Caco-2 (cell line): ENCODE data around the gene ARFIP1. TPM values are rescaled to one million over a fixed set of nuclear protein-coding genes. Genes with fewer than 3 reads are reported as not detected.

ENCODE experiments used
- BruUV-seq: library from RNA; stranded (reverse); fragments of 400-500 nt; replicated peaks from 2 replicates; lab custom pipeline; 2021; lab: Mats Ljungman, UMichigan
- CTCF ChIA-PET: fragments of 300-600 bp; sonication (Branson Sonifier 250); formaldehyde crosslinking; loops from one replicate; lab custom pipeline; 2022; ENCODE audit warnings: antibody characterized with exemption; lab: Charles Lee
- POLR2A ChIA-PET: fragments of 300-600 bp; sonication (Branson Sonifier 250); formaldehyde crosslinking; loops from one replicate; lab custom pipeline; 2022; ENCODE audit warnings: antibody characterized with exemption; lab: Charles Lee
- DNase-seq, 2 experiments: peaks; one replicate each; pipeline versions ENCODE4 v3.0.0 to v3.0.0-alpha.2; 2020 to 2022
- H3K27me3 ChIP-seq: replicated peaks from 2 replicates; pipeline ENCODE4 v1.6.0; 2011; ENCODE audit warnings: low read length; ENCODE audit not compliant: control insufficient read depth, insufficient read depth
- H3K36me3 ChIP-seq: 2 replicates; pipeline ENCODE4 v1.5.1; 2011; ENCODE audit warnings: low read length; ENCODE audit not compliant: control insufficient read depth, insufficient read depth
- H3K4me1 ChIP-seq: fragments of 250-450 bp; sonication (Bioruptor Pico); 2 replicates; pipeline ENCODE4 v1.5.1; 2020; ENCODE audit warnings: mild to moderate bottlenecking
- H3K4me3 ChIP-seq: 2 replicates; pipeline ENCODE4 v1.5.1; 2011; ENCODE audit warnings: low read depth, mild to moderate bottlenecking, control low read depth, low read length
- H3K9me3 ChIP-seq: fragments of 250-450 bp; sonication (Bioruptor Pico); 2 replicates; pipeline ENCODE4 v1.5.1; 2020; ENCODE audit warnings: mild to moderate bottlenecking, moderate library complexity
- H3K27ac Mint-ChIP-seq: one replicate; pipeline ENCODE4 v1.8.0; 2022; ENCODE audit warnings: mixed read lengths; ENCODE audit not compliant: unreplicated experiment
- H3K27me3 Mint-ChIP-seq: one replicate; pipeline ENCODE4 v1.8.0; 2022; ENCODE audit warnings: mixed read lengths; ENCODE audit not compliant: insufficient read depth, unreplicated experiment
- H3K36me3 Mint-ChIP-seq: one replicate; pipeline ENCODE4 v1.8.0; 2022; ENCODE audit warnings: mild to moderate bottlenecking, mixed read lengths; ENCODE audit not compliant: insufficient read depth, unreplicated experiment
- H3K4me1 Mint-ChIP-seq: one replicate; pipeline ENCODE4 v1.8.0; 2022; ENCODE audit warnings: low read depth, mixed read lengths; ENCODE audit not compliant: unreplicated experiment
- H3K4me3 Mint-ChIP-seq: one replicate; pipeline ENCODE4 v1.8.0; 2022; ENCODE audit warnings: mild to moderate bottlenecking, moderate library complexity, mixed read lengths; ENCODE audit not compliant: unreplicated experiment
- H3K9me3 Mint-ChIP-seq: one replicate; pipeline ENCODE4 v1.8.0; 2022; ENCODE audit warnings: mixed read lengths; ENCODE audit not compliant: unreplicated experiment
- intact Hi-C: fragments of 100-400 bp; cut with micrococcal nuclease; formaldehyde crosslinking; loops from one replicate; pipeline ENCODE4 v1.10.0; 2022; ENCODE audit not compliant: unreplicated experiment
- total RNA-seq: library from RNA; stranded (reverse); gene quantifications from 2 replicates; pipeline ENCODE4 v1.2.3, GENCODE V29; 2022
- TF ChIP-seq, protein P1 (sequence below), 2 experiments: fragments of 200-600 bp in 1 of 2; IDR thresholded peaks; 1 replicate in 1 of 2; 2 replicates in 1 of 2; pipeline versions ENCODE4 v1.5.1 to v1.8.0; 2011 to 2022; ENCODE audit warnings: antibody characterized with exemption in 1 of 2, control low read depth in 1 of 2, inconsistent platforms in 1 of 2, low read depth in 1 of 2, low read length in 1 of 2, mild to moderate bottlenecking in 1 of 2, moderate library complexity in 1 of 2; ENCODE audit not compliant: insufficient read depth in 1 of 2, severe bottlenecking in 1 of 2, unreplicated experiment in 1 of 2

ARFIP1 gene
- total RNA-seq, 1 experiment from 2014 or later, result 31.9 TPM

DNA sequence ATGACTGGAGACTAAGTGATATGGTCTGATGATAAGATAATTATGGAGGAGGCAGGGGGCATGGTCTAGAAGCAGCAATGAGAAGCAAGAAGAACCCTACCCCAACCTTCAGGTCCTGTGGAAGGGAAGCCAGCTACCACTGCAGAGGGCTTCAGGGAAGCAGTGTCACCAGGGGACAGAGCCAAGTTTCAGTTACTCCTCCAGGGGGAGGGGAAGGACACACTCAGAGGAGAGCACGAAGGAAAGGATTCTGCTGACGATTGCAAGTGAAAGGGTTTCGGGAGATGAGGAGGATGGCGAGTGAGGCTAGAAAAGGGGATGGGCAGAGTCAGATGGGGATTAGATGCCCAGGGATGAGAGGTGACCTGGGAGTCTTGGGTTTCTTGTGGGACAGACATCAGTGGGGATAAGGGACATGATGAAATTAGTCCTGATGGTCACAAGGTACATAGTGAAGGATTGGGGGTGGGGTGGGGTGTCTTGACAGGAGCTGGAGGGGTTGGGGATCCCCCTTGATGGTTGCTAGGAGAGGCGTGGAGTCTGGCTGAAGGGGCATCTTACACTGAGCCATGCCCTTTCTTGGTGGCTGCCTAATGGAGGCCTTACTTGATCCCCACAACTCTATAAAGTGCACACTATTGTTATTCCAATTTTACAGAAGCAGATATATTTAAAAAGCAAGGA, 45.6 kb upstream of the ARFIP1 start:
- POLR2A ChIA-PET, result no interaction called here
- TF ChIP-seq, protein P1, sequence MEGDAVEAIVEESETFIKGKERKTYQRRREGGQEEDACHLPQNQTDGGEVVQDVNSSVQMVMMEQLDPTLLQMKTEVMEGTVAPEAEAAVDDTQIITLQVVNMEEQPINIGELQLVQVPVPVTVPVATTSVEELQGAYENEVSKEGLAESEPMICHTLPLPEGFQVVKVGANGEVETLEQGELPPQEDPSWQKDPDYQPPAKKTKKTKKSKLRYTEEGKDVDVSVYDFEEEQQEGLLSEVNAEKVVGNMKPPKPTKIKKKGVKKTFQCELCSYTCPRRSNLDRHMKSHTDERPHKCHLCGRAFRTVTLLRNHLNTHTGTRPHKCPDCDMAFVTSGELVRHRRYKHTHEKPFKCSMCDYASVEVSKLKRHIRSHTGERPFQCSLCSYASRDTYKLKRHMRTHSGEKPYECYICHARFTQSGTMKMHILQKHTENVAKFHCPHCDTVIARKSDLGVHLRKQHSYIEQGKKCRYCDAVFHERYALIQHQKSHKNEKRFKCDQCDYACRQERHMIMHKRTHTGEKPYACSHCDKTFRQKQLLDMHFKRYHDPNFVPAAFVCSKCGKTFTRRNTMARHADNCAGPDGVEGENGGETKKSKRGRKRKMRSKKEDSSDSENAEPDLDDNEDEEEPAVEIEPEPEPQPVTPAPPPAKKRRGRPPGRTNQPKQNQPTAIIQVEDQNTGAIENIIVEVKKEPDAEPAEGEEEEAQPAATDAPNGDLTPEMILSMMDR (IDR thresholded peaks at IDR 0.05; ENCODE audit: insufficient read depth in 1 of 2, low read depth in 1 of 2, low read length in 1 of 2, severe bottlenecking in 1 of 2, unreplicated experiment in 1 of 2), result no peak
- no peak overlapping the region for H3K4me3 ChIP-seq
- Mint-ChIP-seq H3K36me3 (no peaks in the 10 kb centered on the region), H3K4me1 (peaks cover 8% of the 10 kb centered on the region), H3K9me3 (no peaks in the 10 kb centered on the region), H3K27ac (peak overlapping the region; percentile 24), H3K4me3 (no peak overlapping the region), H3K27me3 (no peaks in the 10 kb centered on the region)
- H3K27me3 ChIP-seq, result no peaks in the 10 kb centered on the region
- BruUV-seq, result no TSS peak
- no peak for DNase-seq
- CTCF ChIA-PET, result no interaction called here
- no peaks in the 10 kb centered on the region for H3K9me3 ChIP-seq
- intact Hi-C loops, result loop anchor here (2.0 kb wide), 2 partner anchors 93 to 233 kb away; no protein-coding TSS in a partner anchor
- no peaks in the 10 kb centered on the region for H3K36me3 ChIP-seq
- H3K4me1 ChIP-seq, result 0 out of 2 replicates have a peak, but pooled peaks cover 4% of the 10 kb centered on the region

DNA sequence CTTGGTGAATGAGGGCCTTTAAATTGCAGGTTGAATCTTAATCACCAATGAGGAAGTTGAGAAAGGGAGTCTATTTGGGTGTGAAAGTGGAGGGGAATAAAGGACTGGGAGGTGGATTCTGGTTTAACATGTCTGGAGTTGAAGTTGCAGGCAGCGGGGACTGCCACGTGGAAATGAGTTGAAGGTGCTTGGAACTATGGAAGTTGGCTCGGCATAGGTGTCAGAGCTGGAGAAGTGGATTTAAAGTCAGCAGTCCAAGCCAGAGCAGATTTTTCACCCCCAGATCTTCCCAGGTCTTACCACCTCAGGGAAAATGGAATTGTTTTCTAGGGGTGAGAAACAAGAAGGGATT, 45.1 kb upstream of the ARFIP1 start:
- peaks cover 9% of the 10 kb centered on the region for H3K4me1 Mint-ChIP-seq
- no peaks in the 10 kb centered on the region for H3K27me3 Mint-ChIP-seq
- POLR2A ChIA-PET, result no interaction called here
- CTCF ChIA-PET, result interaction anchor here (0.8 kb wide), 1 partner anchor 234 kb away, joined by 6 read pairs; no protein-coding TSS in a partner anchor
- DNase-seq, result no peak
- intact Hi-C loops, result loop anchor here (1.0 to 2.0 kb wide), 3 partner anchors 94 to 280 kb away; no protein-coding TSS in a partner anchor
- no peaks in the 10 kb centered on the region for H3K9me3 Mint-ChIP-seq
- no peaks in the 10 kb centered on the region for H3K36me3 Mint-ChIP-seq
- no peak overlapping the region for H3K4me3 Mint-ChIP-seq
- no peaks in the 10 kb centered on the region for H3K27me3 ChIP-seq
- no peaks in the 10 kb centered on the region for H3K9me3 ChIP-seq
- H3K27ac Mint-ChIP-seq, result no peak overlapping the region
- BruUV-seq, result no TSS peak
- TF ChIP-seq, protein P1 (IDR thresholded peaks at IDR 0.05; ENCODE audit: insufficient read depth in 1 of 2, low read depth in 1 of 2, low read length in 1 of 2, severe bottlenecking in 1 of 2, unreplicated experiment in 1 of 2), result no peak
- H3K4me1 ChIP-seq, result 0 out of 2 replicates have a peak, but pooled peaks cover 4% of the 10 kb centered on the region
- no peaks in the 10 kb centered on the region for H3K36me3 ChIP-seq
- no peak overlapping the region for H3K4me3 ChIP-seq

DNA sequence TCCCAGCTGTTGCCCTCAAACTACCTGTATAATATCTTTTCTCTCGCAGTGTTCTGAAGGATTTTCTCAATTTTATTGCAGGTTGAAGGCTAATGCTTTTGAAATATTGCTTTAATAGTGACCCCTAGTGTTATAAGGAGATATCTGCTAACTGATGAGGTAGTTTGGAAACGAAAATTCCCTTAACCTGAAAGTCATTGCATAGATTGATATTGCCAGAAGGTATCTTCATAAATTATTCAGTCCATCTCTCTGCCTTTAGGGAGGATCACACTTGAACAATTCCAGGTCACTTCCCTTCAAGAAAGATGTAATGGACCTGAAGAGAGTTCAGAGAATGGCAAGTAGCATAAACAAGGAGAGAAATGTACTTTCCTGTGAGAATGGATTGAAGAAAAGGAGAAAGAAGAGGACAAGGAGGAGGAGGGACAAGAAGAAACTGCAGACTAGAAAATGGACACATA, 44.3 kb upstream of the ARFIP1 start:
- intact Hi-C loops, result loop anchor here (1.0 to 2.0 kb wide), 3 partner anchors 95 to 281 kb away; no protein-coding TSS in a partner anchor
- Histone ChIP-seq H3K9me3 (no peaks in the 10 kb centered on the region), H3K4me3 (no peak overlapping the region), H3K4me1 (0 out of 2 replicates have a peak, but pooled peaks cover 4% of the 10 kb centered on the region), H3K36me3 (no peaks in the 10 kb centered on the region), H3K27me3 (no peaks in the 10 kb centered on the region)
- Mint-ChIP-seq H3K4me3 (no peak overlapping the region), H3K27me3 (no peaks in the 10 kb centered on the region), H3K27ac (no peak overlapping the region), H3K36me3 (no peaks in the 10 kb centered on the region), H3K9me3 (no peaks in the 10 kb centered on the region), H3K4me1 (peaks cover 9% of the 10 kb centered on the region)
- POLR2A ChIA-PET, result no interaction called here
- DNase-seq, result no peak
- BruUV-seq, result no TSS peak
- CTCF ChIA-PET, result interaction anchor here (0.8 kb wide), 1 partner anchor 235 kb away, joined by 6 read pairs; no protein-coding TSS in a partner anchor
- TF ChIP-seq, protein P1 (IDR thresholded peaks at IDR 0.05; ENCODE audit: insufficient read depth in 1 of 2, low read depth in 1 of 2, low read length in 1 of 2, severe bottlenecking in 1 of 2, unreplicated experiment in 1 of 2), result peak; percentile 45 to 47
